HG03280 (cell line): Measurements from ENCODE around the gene GABRB1.
"Not testable (repeated sequence)": the region's sequence is repeated elsewhere in the genome, so short reads cannot be mapped to it uniquely, and the experiment has no call there.

Experiments
- ATAC-seq: cut with Tn5 transposase; IDR thresholded peaks from one replicate; pipeline ENCODE4 v1.9.1; 2021; ENCODE audit warnings: mild to moderate bottlenecking, moderate library complexity; ENCODE audit not compliant: unreplicated experiment

The GABRB1 gene

DNA sequence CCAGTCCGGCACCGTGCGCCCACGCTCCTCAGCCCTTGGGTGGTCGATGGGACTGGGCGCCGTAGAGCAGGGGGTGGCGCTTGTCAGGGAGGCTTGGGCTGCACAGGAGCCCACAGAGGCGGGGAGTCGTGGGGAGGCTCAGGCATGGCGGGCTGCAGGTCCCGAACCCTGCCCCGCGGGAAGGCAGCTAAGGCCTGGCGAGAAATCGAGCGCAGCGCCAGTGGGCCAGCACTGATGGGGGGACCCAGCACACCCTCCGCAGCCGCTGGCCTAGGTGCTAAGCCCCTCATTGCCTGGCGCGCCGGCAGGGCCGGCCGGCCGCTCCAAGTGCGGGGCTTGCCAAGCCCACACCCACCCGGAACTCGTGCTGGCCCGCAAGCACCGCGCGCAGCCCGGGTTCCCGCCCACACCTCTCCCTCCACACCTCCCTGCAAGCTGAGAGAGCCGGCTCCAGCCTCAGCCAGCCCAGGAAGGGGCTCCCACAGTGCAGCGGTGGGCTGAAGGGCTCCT lies 346.7 kb downstream of the GABRB1 start:
- ATAC-seq: not testable (repeated sequence)

DNA sequence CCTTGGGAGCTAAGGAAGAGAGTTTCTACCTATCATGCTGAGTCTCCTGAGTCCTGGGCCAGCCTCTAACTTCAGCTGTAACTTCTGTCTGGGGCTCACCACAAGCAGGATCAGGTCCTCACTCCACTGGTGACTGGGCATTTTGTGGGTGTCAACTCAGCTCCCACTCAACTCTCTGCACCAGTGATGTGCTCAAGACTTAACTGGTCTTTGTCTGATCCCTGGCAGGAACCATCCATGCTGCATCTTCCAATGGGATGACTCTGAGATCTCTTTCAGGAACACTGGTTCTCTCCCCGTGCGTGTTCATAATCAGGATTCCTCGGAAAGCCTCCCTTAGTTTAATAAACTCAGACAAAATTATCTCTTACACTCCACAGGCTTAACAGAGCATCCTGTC lies 349.8 kb downstream of the GABRB1 start:
- no peak for ATAC-seq

DNA sequence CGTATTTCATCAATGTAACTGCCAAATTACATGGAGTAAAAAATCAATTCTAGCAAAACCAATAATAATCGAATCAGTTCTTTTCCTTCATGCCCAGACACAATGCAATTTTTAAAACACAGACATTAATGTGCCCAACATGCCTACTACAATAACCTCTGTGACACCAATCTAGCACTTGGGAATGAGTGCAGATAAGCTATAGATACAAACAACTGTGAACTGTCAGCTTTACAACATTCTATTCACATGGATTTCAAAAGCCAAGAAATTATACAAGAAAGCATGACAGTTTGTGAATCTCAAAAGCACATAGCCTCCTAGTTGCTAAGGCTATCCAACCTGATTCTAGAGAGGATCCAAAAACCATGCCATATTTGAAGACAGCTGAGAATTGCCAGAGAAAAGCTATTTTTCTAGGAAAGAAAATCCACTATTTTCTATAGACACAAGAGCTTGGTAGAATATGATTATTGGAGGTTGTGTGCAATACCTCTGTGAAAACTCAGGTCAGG lies 351.5 kb downstream of the GABRB1 start:
- ATAC-seq: no peak

DNA sequence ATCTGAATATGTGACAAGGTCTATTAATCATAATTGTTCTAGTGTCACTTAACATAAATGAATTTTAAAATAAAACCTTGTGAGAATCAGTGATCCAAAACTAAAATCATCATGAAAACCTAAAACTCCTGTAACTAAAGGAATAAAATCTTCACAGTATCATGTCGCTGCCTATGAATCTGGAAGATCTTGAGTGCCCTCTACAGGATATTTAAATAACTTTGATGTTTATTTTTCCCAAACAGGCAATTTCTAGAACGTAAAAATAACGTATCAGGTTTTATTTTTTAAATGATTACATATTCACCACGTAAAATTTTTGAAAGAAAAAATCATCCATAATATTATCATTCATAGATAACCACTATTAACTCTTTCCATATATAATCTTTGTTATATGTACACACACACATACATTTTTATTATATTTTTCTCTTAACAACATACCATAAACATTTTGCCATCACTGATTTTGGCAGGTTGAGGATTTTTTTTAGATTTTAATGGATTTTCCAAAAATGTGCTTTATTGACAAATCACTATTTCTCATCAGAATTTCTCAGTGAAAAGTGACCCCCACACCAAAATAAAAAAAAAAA lies 352.6 kb downstream of the GABRB1 start:
- ATAC-seq: no peak

DNA sequence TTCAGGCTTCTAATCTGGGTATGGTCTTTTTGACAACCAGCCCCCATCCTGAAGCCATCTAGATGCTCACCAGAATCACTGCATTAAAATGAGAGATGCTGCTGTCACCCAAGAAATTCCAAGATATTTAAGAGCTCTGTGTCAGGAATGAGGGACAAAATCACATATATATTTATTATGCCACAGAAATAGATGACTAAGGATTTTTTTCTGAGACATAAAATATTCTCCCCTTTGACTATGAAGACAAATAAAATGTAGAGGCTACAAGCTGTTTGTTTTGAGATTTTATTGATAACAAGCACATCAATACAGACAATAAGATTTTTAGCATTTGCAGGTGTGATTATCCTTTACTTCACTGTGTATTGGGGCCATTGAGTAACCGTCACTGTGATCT lies 354.8 kb downstream of the GABRB1 start:
- no peak for ATAC-seq

DNA sequence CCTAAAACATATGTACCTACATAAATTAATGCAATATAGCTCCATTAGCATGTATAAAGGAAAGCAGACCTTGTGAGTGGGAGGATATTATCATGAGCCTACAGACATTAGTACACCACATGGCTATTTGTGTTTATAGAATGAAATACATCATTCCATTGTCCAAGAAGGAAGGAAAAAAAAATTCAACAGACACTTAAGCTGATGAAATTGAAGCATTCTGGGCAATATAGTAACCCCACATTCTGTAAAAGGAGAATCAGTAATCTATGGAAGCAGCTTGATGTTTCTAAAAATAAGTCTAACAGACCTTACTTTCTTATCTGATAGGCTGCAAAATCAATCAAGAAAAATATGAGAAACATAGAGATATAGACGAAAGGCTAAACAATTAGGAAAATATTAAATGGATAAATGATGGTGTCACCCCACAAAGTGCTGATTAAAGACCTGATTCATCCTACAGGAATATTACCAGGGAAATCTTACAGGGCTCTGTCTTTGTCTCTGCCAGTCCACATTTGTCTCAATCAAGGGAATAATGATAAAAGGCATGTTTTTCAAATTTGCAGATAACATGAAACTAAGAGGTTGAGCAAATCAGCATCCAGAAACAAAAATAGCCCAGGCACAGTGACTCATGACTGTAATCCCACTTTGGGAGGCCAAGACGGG lies 355.3 kb downstream of the GABRB1 start:
- ATAC-seq: no peak

DNA sequence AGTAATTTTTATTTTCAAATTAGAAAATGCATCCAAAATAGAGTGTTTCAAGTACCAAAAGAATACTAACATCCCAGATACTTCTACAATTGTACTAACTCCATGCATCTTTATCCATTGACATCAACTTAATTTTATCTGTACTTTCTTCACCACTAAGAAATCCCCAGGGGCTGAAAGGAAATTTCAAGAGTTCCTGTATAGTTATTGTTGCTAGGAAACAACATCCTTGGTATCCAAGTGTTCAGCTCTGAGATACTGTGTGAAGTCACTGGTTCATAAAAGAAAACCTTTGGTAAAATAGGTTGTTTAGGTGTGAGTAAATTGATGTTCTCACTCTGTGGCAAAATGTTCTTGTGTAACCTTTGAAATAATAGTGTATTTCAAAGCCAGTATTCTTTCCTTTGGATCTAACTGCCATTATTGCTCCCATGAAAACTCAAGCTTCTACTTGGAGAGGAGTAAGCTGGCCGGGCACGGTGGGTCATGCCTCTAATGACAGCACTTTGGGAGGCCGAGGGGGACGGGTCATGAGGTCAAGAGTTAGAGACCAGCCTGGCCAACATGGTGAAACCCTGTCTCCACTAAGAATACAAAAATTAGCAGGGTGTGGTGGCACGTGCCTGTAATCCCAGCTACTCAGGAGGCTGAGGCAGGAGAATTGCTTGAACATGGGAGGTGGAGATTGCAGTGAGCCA lies 359.2 kb downstream of the GABRB1 start:
- no peak for ATAC-seq

DNA sequence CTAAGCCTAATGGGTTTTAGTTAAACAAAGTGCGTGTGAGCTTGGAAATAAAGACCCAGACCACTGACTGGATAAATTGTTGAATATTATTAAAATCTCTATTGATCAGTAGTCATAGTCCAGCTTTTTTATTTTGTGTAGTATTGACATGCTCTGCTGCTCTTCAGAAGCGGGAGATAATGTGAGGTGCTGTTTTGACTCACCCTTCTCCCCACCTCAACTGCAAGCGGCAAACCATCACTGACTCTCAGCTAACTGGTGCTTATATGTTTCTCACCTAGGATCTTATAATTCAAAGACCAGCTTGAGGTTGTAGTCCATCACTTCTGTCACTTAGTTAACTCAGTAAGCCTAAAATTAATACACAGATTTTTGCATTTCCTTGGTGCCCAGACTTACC lies 359.9 kb downstream of the GABRB1 start:
- ATAC-seq: no peak

DNA sequence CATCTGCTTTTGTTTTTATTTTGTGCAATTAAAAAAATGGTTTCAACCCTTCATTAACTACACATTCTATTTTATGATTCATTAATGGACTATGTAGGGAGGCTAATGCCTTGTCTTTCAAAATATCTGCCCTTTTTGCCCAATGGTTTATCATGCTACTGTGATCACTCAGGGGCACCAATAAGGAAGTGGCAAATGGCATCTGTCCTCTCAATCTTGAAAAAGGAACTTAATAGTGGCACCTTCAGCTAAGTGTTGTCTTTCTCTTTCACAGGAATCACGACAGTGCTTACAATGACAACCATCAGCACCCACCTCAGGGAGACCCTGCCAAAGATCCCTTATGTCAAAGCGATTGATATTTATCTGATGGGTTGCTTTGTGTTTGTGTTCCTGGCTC lies 375.0 kb downstream of the GABRB1 start:
- no peak for ATAC-seq

DNA sequence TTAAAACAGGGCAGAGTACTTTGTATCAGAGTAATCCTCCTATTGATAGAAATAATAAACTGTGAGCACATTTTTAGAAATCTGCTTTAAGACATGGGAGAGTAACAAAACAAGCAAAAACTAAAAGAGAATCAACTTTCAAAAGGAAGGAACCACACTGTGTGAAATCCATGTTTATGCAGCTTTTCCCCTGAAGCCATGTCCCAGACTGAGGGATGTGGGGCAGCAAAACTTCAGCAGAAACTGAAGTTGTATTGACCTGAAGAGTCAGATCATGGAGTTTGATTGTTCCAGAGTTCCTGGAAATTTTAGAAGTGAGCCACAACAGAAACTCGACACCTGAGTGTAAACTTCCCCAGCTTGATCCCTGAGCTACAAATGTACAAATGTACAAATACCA lies 378.9 kb downstream of the GABRB1 start:
- no peak for ATAC-seq

DNA sequence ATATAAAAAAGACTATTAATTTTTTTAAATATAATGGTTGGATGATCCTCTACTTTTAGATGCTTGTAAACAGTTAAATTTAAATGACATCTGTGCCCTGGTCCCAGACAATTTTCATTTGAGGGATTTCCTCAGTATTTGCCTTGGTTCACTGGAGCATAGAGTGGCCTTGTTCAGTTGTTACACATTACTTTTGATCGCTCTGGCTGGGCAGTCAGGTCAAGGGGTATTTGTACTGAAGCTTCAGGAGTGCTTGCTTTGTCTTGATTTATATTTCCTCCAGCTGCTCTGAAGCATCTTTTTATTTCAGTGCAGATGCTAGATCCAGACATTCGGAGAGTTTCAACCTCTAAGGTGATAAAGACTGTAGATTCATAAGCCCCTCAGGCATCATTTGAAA lies 382.2 kb downstream of the GABRB1 start:
- no peak for ATAC-seq

DNA sequence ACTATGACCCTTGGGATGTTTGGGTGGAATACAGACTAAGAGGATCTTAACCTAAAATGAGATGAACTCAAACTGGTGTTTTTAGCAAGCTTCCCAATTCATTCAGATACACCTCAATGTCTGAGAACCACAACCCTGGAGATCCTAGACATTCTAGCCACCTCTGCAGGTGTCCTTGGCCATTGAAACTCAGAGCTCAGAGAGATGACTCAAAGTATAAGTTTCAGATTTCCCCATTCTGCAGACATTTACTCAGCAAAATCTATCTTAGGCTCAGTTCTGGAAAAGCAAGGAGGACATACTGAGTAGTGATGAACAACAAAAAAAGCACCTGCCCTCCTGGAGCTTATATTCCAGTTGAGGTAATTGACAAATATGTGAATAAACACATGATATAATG lies 384.4 kb downstream of the GABRB1 start:
- ATAC-seq: no peak

DNA sequence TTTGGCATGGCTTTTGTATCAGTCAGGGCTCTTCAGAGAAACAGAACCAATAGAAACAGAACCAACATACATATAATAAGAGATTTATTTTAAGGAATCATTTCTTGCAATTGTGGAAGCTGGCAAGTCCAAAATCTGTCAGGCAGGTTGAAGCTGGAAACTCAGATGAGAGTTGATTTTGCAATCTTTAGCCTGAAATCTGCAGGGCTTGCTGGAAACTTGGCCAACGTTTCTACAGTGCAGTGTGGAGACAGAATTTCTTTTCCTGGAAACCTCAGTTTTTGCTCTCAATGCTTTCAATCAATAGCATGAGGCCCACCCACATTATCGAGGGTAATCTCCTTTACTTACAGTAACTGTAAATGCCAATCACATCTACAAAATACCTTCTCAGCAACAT lies 386.8 kb downstream of the GABRB1 start:
- no peak for ATAC-seq

DNA sequence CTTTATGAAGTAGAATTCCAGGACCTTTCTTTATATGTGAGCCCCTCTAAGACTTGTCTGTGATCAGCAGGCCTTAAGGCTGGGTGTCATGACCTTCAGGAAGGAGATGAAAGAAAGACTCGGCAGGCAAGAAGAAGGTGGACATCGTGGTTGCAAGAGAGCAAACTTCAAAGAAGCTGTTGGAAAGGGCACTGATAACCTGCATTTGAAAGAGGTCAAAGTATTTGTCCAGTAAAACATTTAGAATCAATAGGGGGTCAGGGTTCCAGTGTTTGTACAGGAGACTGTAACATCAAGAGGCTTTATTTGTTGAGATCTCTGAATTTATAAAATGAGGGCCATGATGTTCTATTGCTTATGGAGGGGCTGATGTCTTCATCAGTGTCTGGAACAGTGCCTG lies 387.9 kb downstream of the GABRB1 start:
- no peak for ATAC-seq

DNA sequence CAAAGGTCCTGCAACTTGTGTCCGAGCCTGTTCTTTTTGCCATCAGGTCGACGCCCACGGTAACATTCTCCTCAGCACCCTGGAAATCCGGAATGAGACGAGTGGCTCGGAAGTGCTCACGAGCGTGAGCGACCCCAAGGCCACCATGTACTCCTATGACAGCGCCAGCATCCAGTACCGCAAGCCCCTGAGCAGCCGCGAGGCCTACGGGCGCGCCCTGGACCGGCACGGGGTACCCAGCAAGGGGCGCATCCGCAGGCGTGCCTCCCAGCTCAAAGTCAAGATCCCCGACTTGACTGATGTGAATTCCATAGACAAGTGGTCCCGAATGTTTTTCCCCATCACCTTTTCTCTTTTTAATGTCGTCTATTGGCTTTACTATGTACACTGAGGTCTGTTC lies 394.3 kb downstream of the GABRB1 start:
- no peak for ATAC-seq

DNA sequence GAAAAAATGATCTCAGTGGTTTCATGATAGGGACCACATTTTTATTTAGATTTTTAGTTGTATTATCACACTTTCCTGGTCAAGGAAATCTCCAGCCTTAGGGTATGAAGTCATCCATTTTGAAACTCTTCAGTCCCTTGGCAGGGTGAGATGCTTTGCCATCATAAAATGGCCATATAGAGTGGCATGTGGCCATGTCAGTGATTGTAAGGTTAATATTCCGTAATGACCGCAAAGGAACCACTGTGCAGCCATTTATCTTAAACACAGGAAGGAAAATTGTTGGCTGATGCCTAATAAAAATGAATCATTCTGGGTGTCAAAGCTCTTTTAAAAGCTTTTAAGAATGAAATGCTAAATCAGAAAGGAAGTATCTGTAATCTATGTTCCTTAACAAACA lies 396.6 kb downstream of the GABRB1 start:
- ATAC-seq: no peak

DNA sequence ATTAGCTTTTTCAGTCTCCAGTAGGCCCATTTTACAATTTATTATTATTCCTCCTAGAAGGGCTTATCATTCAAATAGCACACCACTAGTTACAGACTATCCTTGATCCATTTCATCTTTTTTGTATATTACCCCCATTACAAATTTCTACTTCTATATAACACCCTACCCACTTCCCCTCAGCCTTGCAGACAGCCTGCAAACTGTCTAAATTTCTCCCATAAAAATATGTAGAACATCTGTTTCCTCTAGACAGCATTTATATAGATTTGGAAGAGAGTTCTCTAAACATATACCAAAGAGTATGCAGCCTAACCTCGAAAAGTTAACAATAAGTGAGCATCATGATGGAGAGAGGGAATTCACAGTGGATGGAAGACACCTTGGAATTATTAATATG lies 401.4 kb downstream of the GABRB1 start:
- no peak for ATAC-seq

DNA sequence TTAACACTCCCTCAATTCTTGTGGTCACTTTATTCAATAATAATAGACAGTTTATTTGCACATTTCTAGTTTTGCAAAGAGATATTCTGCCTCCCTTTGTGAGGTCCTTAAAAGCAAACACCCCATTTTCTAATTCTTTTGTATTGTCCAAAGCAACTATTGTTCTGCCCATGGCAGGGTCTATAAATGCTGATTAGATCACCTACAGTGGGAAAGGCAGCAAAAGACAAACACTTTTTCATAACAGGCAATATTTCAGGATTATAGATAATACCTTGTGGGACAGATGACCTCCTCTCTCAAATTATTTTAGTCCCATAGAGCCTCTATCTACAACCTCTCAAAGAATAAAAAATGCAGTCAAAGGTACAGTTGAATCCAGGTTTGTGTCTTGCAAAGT lies 403.6 kb downstream of the GABRB1 start:
- ATAC-seq: no peak

DNA sequence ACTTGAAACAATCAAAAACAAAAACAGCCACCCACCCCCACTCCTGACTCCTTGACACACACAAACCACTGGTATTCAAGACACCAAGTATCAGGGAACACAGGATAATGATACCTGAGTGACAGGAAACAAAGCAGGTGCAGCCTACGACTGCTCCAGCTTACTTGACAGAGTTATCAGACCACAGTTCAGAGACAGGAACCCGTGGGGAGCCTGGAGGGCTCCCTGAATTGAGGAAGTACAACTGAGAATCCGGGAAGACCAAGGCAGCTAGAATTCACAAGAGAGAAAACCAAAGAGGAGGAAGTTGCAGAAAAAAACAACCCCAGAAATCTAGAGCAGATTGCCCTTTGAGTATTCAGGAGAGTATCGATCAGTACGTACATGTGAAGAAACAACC lies 411.6 kb downstream of the GABRB1 start:
- no peak for ATAC-seq

DNA sequence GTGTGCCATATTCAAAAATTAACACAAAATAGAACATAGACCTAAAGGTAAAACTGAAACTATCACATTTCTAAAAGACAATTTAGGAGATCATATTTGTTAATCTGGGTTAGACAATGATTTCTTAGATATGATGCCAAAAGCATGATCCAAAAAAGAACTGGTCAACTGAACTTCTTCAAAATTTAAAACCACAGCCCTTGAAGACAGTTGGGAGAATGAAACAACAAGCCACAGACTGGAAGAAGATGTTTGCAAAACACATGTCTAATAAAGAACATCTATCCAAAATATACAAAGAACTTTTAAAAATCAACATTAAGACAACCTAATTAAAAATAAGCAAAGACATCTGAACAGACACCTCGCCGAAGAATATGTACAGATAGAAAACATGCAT lies 412.7 kb downstream of the GABRB1 start:
- ATAC-seq: no peak

DNA sequence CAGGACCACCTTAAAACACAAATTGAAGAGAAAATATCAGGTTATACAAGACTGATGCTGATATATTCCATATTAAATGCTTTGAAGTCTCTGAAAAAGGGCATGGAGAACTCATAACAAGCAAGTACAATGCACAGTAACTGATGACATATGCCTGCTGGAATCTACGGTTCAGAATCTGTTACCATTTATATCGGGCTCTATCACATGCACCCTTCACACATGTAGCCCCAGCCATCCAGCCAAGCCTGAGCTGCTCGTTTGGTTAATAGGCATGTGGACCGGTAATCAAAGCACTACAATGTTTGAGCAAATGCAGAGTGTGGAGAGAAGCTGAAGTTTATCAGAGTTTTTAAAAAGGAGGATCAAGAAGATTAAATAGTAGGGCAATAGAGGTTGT lies 420.3 kb downstream of the GABRB1 start:
- no peak for ATAC-seq

DNA sequence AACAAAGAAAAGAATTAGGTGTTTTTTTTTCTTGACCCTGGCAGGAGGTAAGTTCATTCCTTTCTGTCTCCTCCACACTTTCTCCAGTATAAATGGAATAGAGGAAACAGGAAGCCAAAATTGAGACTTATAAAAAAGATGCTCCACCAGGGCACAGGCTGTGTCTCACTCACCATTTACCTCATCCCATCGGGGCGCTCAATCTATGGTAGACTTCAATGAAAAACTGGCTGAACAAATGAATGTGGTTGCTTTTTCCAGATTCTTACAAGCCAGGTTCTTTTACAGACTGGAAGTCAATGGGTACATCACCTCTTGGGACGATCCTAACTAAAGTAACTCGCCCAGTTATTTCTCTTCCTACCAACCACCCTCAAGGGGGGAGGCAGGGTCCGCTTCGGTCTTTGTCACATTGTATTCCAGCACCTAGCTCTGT lies 431.4 kb downstream of the GABRB1 start:
- peak; percentile 3 for ATAC-seq
